ENCODE data around the gene ATP6V1B1. TPM values are rescaled to one million over a fixed set of nuclear protein-coding genes. Genes with fewer than 3 reads are reported as not detected.
A peak's percentile ranks its signal among the peaks of the same experiment; 100 is the strongest.

Gene ATP6V1B1
- total RNA-seq, 3 donors from 2014 or later = not detected

DNA sequence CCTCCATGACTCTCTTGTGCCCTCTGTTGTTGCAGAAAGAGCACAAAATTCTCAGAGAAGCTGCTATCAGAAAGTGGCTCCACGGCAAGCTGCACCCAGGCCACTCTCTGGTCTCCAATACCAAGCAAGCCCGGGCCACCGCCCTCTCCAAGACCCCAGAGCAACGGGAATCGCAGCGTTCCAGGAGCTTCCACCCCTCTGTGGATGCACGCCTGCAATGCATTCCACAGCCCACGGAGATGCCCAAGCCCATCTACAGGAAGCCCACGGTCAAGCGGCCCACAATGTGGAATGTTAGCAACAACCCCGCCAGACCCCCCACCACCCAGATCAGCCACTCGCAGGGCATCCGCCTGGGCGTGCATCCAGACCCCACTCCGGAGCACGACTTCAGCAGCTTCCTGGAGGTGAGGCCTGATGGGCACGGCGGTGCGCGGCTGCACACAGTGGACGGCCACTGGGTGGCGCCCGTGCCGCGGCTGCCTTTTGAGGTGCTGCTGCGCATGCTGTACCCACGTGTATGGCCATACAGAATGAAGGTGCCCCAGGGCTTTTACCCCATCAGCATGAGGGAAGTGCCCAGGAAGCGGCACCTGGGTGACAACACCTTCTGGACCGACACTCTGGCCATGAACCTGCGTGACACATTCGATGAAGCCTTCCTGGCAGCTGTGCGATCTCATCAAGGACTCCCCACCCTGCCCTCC, 49.0 kb downstream of the ATP6V1B1 start:
- intact Hi-C loops (cut with DNase I, micrococcal nuclease) = no loop called here
- peak; percentile 79 for TF ChIP-seq CTCF (IDR thresholded peaks at IDR 0.05)
- DNase-seq (peak; percentile 79 to 82 (median 80)), ATAC-seq (peak; percentile 97)
- Histone ChIP-seq H3K36me3 (ENCODE audit: low read depth) (peaks cover 6% of the 10 kb centered on the region), H3K4me1 (ENCODE audit: low read depth) (peaks cover 4% of the 10 kb centered on the region), H3K4me3 (no peak overlapping the region), H3K9me3 (no peaks in the 10 kb centered on the region)

DNA sequence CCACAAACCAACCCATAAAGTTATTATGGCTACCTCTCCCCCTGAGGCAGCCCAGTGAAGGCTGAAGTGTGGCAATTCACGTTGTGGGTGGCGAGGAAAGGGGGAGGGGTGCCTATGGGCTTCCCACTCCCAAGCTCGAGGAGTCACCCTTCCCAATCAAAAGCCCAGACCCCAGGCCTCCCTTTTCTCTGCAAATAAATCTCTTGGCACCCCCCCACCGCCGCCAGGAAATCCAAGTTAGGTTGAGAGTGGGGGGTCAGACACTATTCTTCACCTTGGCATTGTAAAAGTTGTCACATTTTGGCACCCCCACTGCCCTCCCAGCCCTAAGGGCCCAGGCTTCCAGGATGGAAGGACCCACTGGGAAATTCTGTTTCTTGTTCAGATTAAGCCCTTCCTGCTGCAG, 49.6 kb downstream of the ATP6V1B1 start:
- Histone ChIP-seq H3K36me3 (ENCODE audit: low read depth) (peaks cover 6% of the 10 kb centered on the region), H3K4me3 (no peak overlapping the region), H3K9me3 (no peaks in the 10 kb centered on the region), H3K4me1 (ENCODE audit: low read depth) (peaks cover 4% of the 10 kb centered on the region)
- no peak for TF ChIP-seq CTCF (IDR thresholded peaks at IDR 0.05)
- intact Hi-C loops (cut with DNase I, micrococcal nuclease) = no loop called here
- no peak for ATAC-seq
- DNase-seq = no peak

DNA sequence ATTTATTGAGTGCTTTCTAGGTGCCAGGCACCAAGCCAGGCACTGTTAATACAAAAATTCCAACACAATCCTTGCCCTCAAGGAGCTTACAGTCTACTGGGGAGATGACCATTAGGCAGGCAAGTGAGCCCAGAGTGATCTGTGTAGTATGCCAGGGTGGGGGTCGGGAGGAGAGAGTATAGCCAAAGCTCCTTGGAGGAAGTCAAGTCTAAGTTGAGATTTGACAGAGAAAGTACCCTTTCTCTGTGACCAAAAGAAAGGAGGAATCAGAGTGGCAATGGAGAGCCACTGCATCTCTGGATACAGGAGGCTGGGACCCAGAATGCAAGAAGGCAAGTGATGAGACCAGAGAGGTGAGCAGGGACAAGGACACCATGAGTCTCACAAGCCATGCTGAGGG, 50.3 kb downstream of the ATP6V1B1 start:
- no peak for TF ChIP-seq CTCF (IDR thresholded peaks at IDR 0.05)
- no peak for ATAC-seq
- intact Hi-C loops (cut with DNase I, micrococcal nuclease) = no loop called here
- peaks cover 6% of the 10 kb centered on the region for H3K36me3 ChIP-seq (ENCODE audit: low read depth)
- no peak overlapping the region for H3K4me3 ChIP-seq
- no peaks in the 10 kb centered on the region for H3K9me3 ChIP-seq
- peaks cover 4% of the 10 kb centered on the region for H3K4me1 ChIP-seq (ENCODE audit: low read depth)
- no peak for DNase-seq

DNA sequence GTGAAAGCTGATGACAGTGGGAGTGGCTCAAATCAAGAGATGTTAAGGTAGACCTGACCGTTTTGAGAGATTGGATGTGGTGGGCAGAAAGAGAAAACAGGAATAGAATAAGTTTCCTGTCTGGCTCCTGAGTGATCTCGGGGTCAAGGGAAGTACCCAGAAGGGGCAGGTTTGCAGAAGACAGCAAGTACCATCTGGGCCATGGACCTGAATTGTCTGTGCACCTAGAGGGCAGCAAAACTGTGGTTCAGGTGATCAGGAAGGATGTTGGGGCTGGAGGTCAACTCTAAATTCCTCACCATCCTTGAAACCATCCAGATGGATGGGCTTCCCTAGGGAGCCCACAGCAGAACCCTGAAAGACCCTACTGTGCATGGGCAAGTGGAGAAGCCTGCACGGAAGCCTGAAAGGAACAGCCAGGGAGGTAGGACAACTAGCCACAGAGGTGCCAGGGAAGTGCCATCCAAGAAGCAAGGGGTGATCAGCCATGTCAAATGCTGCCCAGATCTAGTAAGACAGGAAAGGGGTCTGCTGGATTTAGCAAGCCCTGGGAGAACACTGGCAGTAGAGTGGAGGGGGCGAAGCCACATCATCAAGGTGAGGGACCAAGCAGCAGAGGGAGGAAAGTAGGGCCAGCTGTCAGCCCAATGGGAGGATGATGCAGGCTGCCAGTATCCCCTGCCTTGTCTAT, 50.9 kb downstream of the ATP6V1B1 start:
- no peaks in the 10 kb centered on the region for H3K9me3 ChIP-seq
- ATAC-seq (no peak), DNase-seq (no peak)
- intact Hi-C loops (cut with DNase I, micrococcal nuclease) = no loop called here
- no peak for TF ChIP-seq CTCF (IDR thresholded peaks at IDR 0.05)
- H3K4me3 ChIP-seq = no peak overlapping the region
- peaks cover 4% of the 10 kb centered on the region for H3K4me1 ChIP-seq (ENCODE audit: low read depth)
- peaks cover 6% of the 10 kb centered on the region for H3K36me3 ChIP-seq (ENCODE audit: low read depth)

DNA sequence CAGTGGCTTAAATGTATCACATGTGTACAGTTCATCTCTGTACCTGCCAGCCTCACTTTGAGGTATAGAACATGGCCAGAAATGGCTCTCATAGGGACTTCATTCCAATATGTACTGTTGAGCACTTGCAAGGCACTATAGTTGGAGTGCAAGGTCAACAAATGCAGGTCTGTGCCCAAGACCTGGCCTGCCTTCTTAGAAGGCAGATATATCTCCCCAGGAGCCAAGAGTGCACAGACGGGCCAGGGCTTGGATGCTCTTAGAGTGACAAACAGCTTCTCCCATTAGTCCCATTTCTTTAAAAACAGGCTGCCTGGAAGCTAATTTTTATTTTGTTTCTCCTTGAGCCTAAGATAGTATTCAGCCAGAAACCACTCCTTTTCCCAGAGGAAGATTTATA, 51.7 kb downstream of the ATP6V1B1 start:
- no peak for TF ChIP-seq CTCF (IDR thresholded peaks at IDR 0.05)
- intact Hi-C loops (cut with DNase I, micrococcal nuclease) = no loop called here
- H3K36me3 ChIP-seq (ENCODE audit: low read depth) = peaks cover 6% of the 10 kb centered on the region

More for the DNA sequence above, 51.7 kb downstream of the ATP6V1B1 start:
- no peaks in the 10 kb centered on the region for H3K9me3 ChIP-seq
- ATAC-seq (no peak), DNase-seq (no peak)
- H3K4me1 ChIP-seq (ENCODE audit: low read depth) = peaks cover 4% of the 10 kb centered on the region
- no peak overlapping the region for H3K4me3 ChIP-seq

Data from mucosa of descending colon (tissue), 3 donors.